BLaER1 treated with 17β-estradiol and CSF1 and Interleukin-3, amounts not matched to agents 10 nM and 100 nM (cell line): ENCODE results near the gene MMP28.

ENCODE experiments used
- H3K27ac ChIP-seq, 11 experiments: shearing (Covaris generic); formaldehyde crosslinking; 2 replicates each; pipeline ENCODE4 v1.8.1; 2022
- H3K27me3 ChIP-seq, 11 experiments: shearing (Covaris generic); formaldehyde crosslinking; 2 replicates each; pipeline ENCODE4 v1.8.1; 2022
- H3K36me3 ChIP-seq, 11 experiments: shearing (Covaris generic); formaldehyde crosslinking; 2 replicates each; pipeline ENCODE4 v1.8.1; 2022
- H3K4me1 ChIP-seq, 10 experiments: shearing (Covaris generic); formaldehyde crosslinking; 2 replicates each; pipeline ENCODE4 v1.8.1; 2022
- H3K4me2 ChIP-seq, 11 experiments: shearing (Covaris generic); formaldehyde crosslinking; 2 replicates each; pipeline ENCODE4 v1.8.1; 2022
- H3K4me3 ChIP-seq, 10 experiments: shearing (Covaris generic); formaldehyde crosslinking; 2 replicates each; pipeline ENCODE4 v1.8.1; 2022
- H3K9ac ChIP-seq, 11 experiments: shearing (Covaris generic); formaldehyde crosslinking; 2 replicates each; pipeline ENCODE4 v1.8.1; 2022
- H3K9me3 ChIP-seq, 11 experiments: shearing (Covaris generic); formaldehyde crosslinking; replicated peaks in 1 of 11; 2 replicates each; pipeline ENCODE4 v1.8.1; 2022
- H4K20me1 ChIP-seq, 11 experiments: shearing (Covaris generic); formaldehyde crosslinking; 2 replicates each; pipeline ENCODE4 v1.8.1; 2022
- Cebpa-rat ChIP-seq, 11 experiments: shearing (Covaris generic); IDR thresholded peaks; 2 replicates each; pipeline ENCODE4 v1.8.1; 2022

MMP28 gene

GRCh38 chr17:35731917-35732805 is 63.3 kb downstream of the MMP28 start:
- H3K36me3 ChIP-seq = peaks cover under 1 to 19% (median 13%) of the 10 kb centered on the region in 11 experiments; a peak in 12 of 22 replicates
- peak overlapping the region; percentile 51 to 77 (median 68); a peak in 19 of 20 replicates for H3K4me3 ChIP-seq
- H4K20me1 ChIP-seq = peaks cover 0 to 46% (median 17%) of the 10 kb centered on the region in 11 experiments; a peak in 14 of 22 replicates
- TF ChIP-seq Cebpa-rat (IDR thresholded peaks at IDR 0.05) = no peak
- peaks cover 18 to 38% (median 31%) of the 10 kb centered on the region in 10 experiments for H3K4me1 ChIP-seq
- H3K27ac ChIP-seq = peak overlapping the region in 7 of 11 experiments; percentile 48 to 71 (median 62); a peak in 11 of 22 replicates
- no peaks in the 10 kb centered on the region for H3K9me3 ChIP-seq
- peak overlapping the region; percentile 84 to 99 (median 98) for H3K4me2 ChIP-seq
- H3K9ac ChIP-seq = peak overlapping the region in 9 of 11 experiments; percentile 68 to 84 (median 75); a peak in 17 of 22 replicates
- H3K27me3 ChIP-seq = peaks cover 0 to 15% (median 0%) of the 10 kb centered on the region in 11 experiments; a peak in 2 of 22 replicates

- TF ChIP-seq Cebpa-rat (IDR thresholded peaks at IDR 0.05) = no peak
- peaks cover 18 to 45% (median 35%) of the 10 kb centered on the region in 10 experiments for H3K4me1 ChIP-seq
- peak within 1 kb of the TSS in 8 of 11 experiments; percentile 42 to 71 (median 60); a peak in 13 of 22 replicates for H3K27ac ChIP-seq
- H3K9ac ChIP-seq = peak within 1 kb of the TSS; percentile 68 to 84 (median 74); a peak in 21 of 22 replicates
- peaks cover 0 to 54% (median 17%) of the 10 kb centered on the region in 11 experiments; a peak in 14 of 22 replicates for H4K20me1 ChIP-seq
- peaks cover 0 to 15% (median 0%) of the 10 kb centered on the region in 11 experiments; a peak in 2 of 22 replicates for H3K27me3 ChIP-seq
- H3K9me3 ChIP-seq = no peaks in the 10 kb centered on the region
- peaks cover 8 to 27% (median 21%) of the 10 kb centered on the region in 11 experiments; a peak in 17 of 22 replicates for H3K36me3 ChIP-seq
- peak within 1 kb of the TSS; percentile 51 to 77 (median 68) for H3K4me3 ChIP-seq
- peak within 1 kb of the TSS; percentile 84 to 99 (median 98) for H3K4me2 ChIP-seq
Observed at GRCh38 chr17:35731239-35731916, 64.1 kb downstream of the MMP28 start, which contains the start of gene RASL10B. Gene RASL10B (plus strand): TSS chr17:35731639. CDS start chr17:35735185, 3,546 bp downstream.

- H4K20me1 ChIP-seq = peaks cover 0 to 58% (median 17%) of the 10 kb centered on the region in 11 experiments; a peak in 16 of 22 replicates
- H3K4me3 ChIP-seq = peak overlapping the region in 1 of 10 experiments; percentile 69; a peak in 1 of 20 replicates
- H3K9ac ChIP-seq = no peak overlapping the region
- H3K4me1 ChIP-seq = peaks cover 22 to 53% (median 42%) of the 10 kb centered on the region in 10 experiments
- H3K27me3 ChIP-seq = peaks cover 0 to 15% (median 0%) of the 10 kb centered on the region in 11 experiments; a peak in 2 of 22 replicates
- no peak overlapping the region for H3K27ac ChIP-seq
- H3K36me3 ChIP-seq = peaks cover 14 to 33% (median 28%) of the 10 kb centered on the region in 11 experiments; a peak in 21 of 22 replicates
- TF ChIP-seq Cebpa-rat (IDR thresholded peaks at IDR 0.05) = no peak
- peak overlapping the region; percentile 70 to 99 (median 84) for H3K4me2 ChIP-seq
- H3K9me3 ChIP-seq = no peaks in the 10 kb centered on the region
Observed at GRCh38 chr17:35730400-35731005, 64.9 kb downstream of the MMP28 start.

- peaks cover 0 to 15% (median 0%) of the 10 kb centered on the region in 11 experiments; a peak in 2 of 22 replicates for H3K27me3 ChIP-seq
- peaks cover 0 to 55% (median 17%) of the 10 kb centered on the region in 11 experiments; a peak in 16 of 22 replicates for H4K20me1 ChIP-seq
- no peak overlapping the region for H3K4me3 ChIP-seq
- H3K27ac ChIP-seq = no peak overlapping the region
- H3K4me1 ChIP-seq = peaks cover 23 to 55% (median 43%) of the 10 kb centered on the region in 10 experiments
- H3K9ac ChIP-seq = no peak overlapping the region
- H3K9me3 ChIP-seq = no peaks in the 10 kb centered on the region
- no peak overlapping the region for H3K4me2 ChIP-seq
- TF ChIP-seq Cebpa-rat (IDR thresholded peaks at IDR 0.05) = 0 out of 22 replicates have a peak, but pooled peaks of 1 of the 11 experiments have one; percentile 28
- peaks cover 25 to 44% (median 39%) of the 10 kb centered on the region in 11 experiments for H3K36me3 ChIP-seq
Observed at GRCh38 chr17:35729405-35729833, 66.0 kb downstream of the MMP28 start.

- Histone ChIP-seq H3K4me3 (no peak overlapping the region), H3K27ac (no peak overlapping the region), H3K4me1 (peaks cover 23 to 53% (median 41%) of the 10 kb centered on the region in 10 experiments), H4K20me1 (peaks cover 0 to 51% (median 15%) of the 10 kb centered on the region in 11 experiments; a peak in 16 of 22 replicates), H3K4me2 (no peak overlapping the region), H3K9ac (no peak overlapping the region), H3K9me3 (no peaks in the 10 kb centered on the region), H3K27me3 (peaks cover 0 to 15% (median 0%) of the 10 kb centered on the region in 11 experiments; a peak in 2 of 22 replicates), H3K36me3 (peaks cover 33 to 52% (median 47%) of the 10 kb centered on the region in 11 experiments)
- no peak for TF ChIP-seq Cebpa-rat (IDR thresholded peaks at IDR 0.05)
Observed at GRCh38 chr17:35728551-35728950, 66.9 kb downstream of the MMP28 start.

- H3K4me1 ChIP-seq = peaks cover 23 to 43% (median 38%) of the 10 kb centered on the region in 10 experiments
Observed at GRCh38 chr17:35727635-35728034, 67.8 kb downstream of the MMP28 start.

GRCh38 chr17:35726953-35727460 is 68.4 kb downstream of the MMP28 start:
- Histone ChIP-seq H3K4me3 (no peak overlapping the region), H3K9ac (no peak overlapping the region), H3K27me3 (peaks cover 0 to 7% (median 0%) of the 10 kb centered on the region in 11 experiments; a peak in 2 of 22 replicates), H3K9me3 (no peaks in the 10 kb centered on the region), H3K4me1 (peaks cover 23 to 37% (median 31%) of the 10 kb centered on the region in 10 experiments), H3K27ac (no peak overlapping the region), H4K20me1 (peaks cover 0 to 43% (median 8%) of the 10 kb centered on the region in 11 experiments; a peak in 12 of 22 replicates), H3K36me3 (peaks cover 49 to 67% (median 63%) of the 10 kb centered on the region in 11 experiments), H3K4me2 (peak overlapping the region in 6 of 11 experiments; percentile 41 to 73 (median 58); a peak in 8 of 22 replicates)
- TF ChIP-seq Cebpa-rat (IDR thresholded peaks at IDR 0.05) = no peak

More at GRCh38 chr17:35727635-35728034, 67.8 kb downstream of the MMP28 start:
- no peak overlapping the region for H3K4me2 ChIP-seq
- H3K4me3 ChIP-seq = no peak overlapping the region
- no peaks in the 10 kb centered on the region for H3K9me3 ChIP-seq
- H3K27me3 ChIP-seq = peaks cover 0 to 14% (median 0%) of the 10 kb centered on the region in 11 experiments; a peak in 2 of 22 replicates
- H3K36me3 ChIP-seq = peaks cover 42 to 62% (median 56%) of the 10 kb centered on the region in 11 experiments
- peaks cover 0 to 49% (median 9%) of the 10 kb centered on the region in 11 experiments; a peak in 15 of 22 replicates for H4K20me1 ChIP-seq
- H3K27ac ChIP-seq = no peak overlapping the region
- H3K9ac ChIP-seq = no peak overlapping the region
- no peak for TF ChIP-seq Cebpa-rat (IDR thresholded peaks at IDR 0.05)
